NCI-H1436 treated with DMSO at 0.1 percent for 48 hours (cell line): ENCODE results near the gene CCL5.
"Not testable (repeated sequence)": the region's sequence is repeated elsewhere in the genome, so short reads cannot be mapped to it uniquely, and the experiment has no call there.

ENCODE experiments used
- DNase-seq: peaks from one replicate; lab custom pipeline; 2025; lab: John Stamatoyannopoulos, UW

The CCL5 gene

GRCh38 chr17:35898283-35899070 is 18.3 kb upstream of the CCL5 start:
- DNase-seq, result no peak

- DNase-seq, result not testable (repeated sequence)
These were observed 17.6 kb upstream of the CCL5 start for GRCh38 chr17:35897772-35898171.

- DNase-seq, result no peak
These were observed 15.8 kb upstream of the CCL5 start for GRCh38 chr17:35895636-35896587.

- DNase-seq, result no peak
These were observed 14.0 kb upstream of the CCL5 start for GRCh38 chr17:35894206-35894605.

- DNase-seq, result no peak
These were observed 13.6 kb upstream of the CCL5 start for GRCh38 chr17:35893751-35894150.

GRCh38 chr17:35892091-35893035 is 12.2 kb upstream of the CCL5 start:
- DNase-seq, result no peak

GRCh38 chr17:35891269-35891668 is 11.1 kb upstream of the CCL5 start:
- no peak for DNase-seq

GRCh38 chr17:35890774-35891155 is 10.6 kb upstream of the CCL5 start:
- DNase-seq, result no peak

- DNase-seq, result no peak
These were observed 9.9 kb upstream of the CCL5 start for GRCh38 chr17:35889818-35890773.

GRCh38 chr17:35889241-35889640 is 9.1 kb upstream of the CCL5 start:
- DNase-seq, result no peak

- no peak for DNase-seq
These were observed 1.8 kb downstream of the CCL5 start for GRCh38 chr17:35878361-35878760.

- no peak for DNase-seq
These were observed 2.7 kb downstream of the CCL5 start for GRCh38 chr17:35877345-35878029.

- no peak for DNase-seq
These were observed 3.6 kb downstream of the CCL5 start for GRCh38 chr17:35876534-35876933.

GRCh38 chr17:35875800-35876139 is 4.4 kb downstream of the CCL5 start:
- DNase-seq, result no peak

GRCh38 chr17:35875072-35875799 is 4.9 kb downstream of the CCL5 start:
- DNase-seq, result no peak

- no peak for DNase-seq
These were observed 7.8 kb downstream of the CCL5 start for GRCh38 chr17:35872196-35872980.

- no peak for DNase-seq
These were observed 9.0 kb downstream of the CCL5 start for GRCh38 chr17:35870906-35871819.

- no peak for DNase-seq
These were observed 11.4 kb downstream of the CCL5 start, which contains the start of gene HEATR9 for GRCh38 chr17:35868737-35869136. Gene HEATR9 (minus strand): TSS chr17:35868891. CDS start chr17:35868742, 149 bp downstream.
